Thoracic aorta endothelial cell (primary cell): ENCODE data around the gene NUP205. TPM values are rescaled to one million over a fixed set of nuclear protein-coding genes. Genes with fewer than 3 reads are reported as not detected.

Experiments
- small RNA-seq: library from RNA; depleted of rRNA; stranded (forward); fragments of <200 nt; gene quantifications from one replicate; pipeline ENCODE3, GENCODE V24; 2012
- total RNA-seq: library from RNA; depleted of rRNA; stranded (reverse); fragments of >200 nt; gene quantifications from 2 replicates; pipeline ENCODE4 v1.2.3, GENCODE V29; 2012

NUP205 gene
- total RNA-seq: 137 and 148 TPM in 2 replicates

GRCh38 chr7:135557455-135558336 lies at the start of gene NUP205:
Gene NUP205, plus strand, starts transcription at chr7:135557917. Its CDS starts 28 bp downstream, at chr7:135557945.

GRCh38 chr7:135509839-135510591 lies 47.7 kb upstream of the NUP205 start, which contains the start of gene CNOT4:
Gene CNOT4, minus strand, starts transcription at chr7:135510102. Its CDS starts 71,771 bp downstream, at chr7:135438331.

GRCh38 chr7:135662373-135663114 lies 104.8 kb downstream of the NUP205 start, which contains the start of gene STMP1:
Gene STMP1, plus strand, starts transcription at chr7:135662514.

Small RNA genes lying within 50 kb of the gene (small RNA-seq; reads per million reads assigned to genes)
- gene RNU6-1154P: not detected

Other genes starting within 250 kb of the NUP205 start
- 15.0 and 17.7 TPM in 2 replicates for gene CNOT4, start 47.8 kb upstream of the NUP205 start, total RNA-seq
- 19.5 and 24.8 TPM in 2 replicates for gene STMP1, start 104.6 kb downstream of the NUP205 start, total RNA-seq
- gene SLC13A4, start 170.3 kb downstream of the NUP205 start, total RNA-seq: not detected in 2 replicates
- gene FAM180A, start 190.9 kb downstream of the NUP205 start, total RNA-seq: not detected in 2 replicates